K562 (cell line): ENCODE data around the gene IL26. TPM values are rescaled to one million over a fixed set of nuclear protein-coding genes. Genes with fewer than 3 reads are reported as not detected.
"Not testable (repeated sequence)": the region's sequence is repeated elsewhere in the genome, so short reads cannot be mapped to it uniquely, and the experiment has no call there.

Experiments
- ATF1 ChIP-seq, 2 experiments: fragments of 450-650 bp in 1 of 2; IDR thresholded peaks; 2 replicates each; pipeline ENCODE4 v1.6.1; 2016; ENCODE audit warnings: missing compliant biosample characterization in 1 of 2, missing genetic modification characterization in 1 of 2
- CXXC5 ChIP-seq: fragments of 250-450 bp; sonication (Bioruptor Pico); IDR thresholded peaks from 2 replicates; pipeline ENCODE4 v1.8.0; 2022; ENCODE audit warnings: inconsistent platforms, mild to moderate bottlenecking, moderate library complexity
- MEIS2 ChIP-seq: fragments of 450-650 bp; IDR thresholded peaks from 2 replicates; pipeline ENCODE4 v1.6.1; 2014; ENCODE audit warnings: mild to moderate bottlenecking; ENCODE audit not compliant: partially characterized antibody
- MGA ChIP-seq: fragments of 450-650 bp; IDR thresholded peaks from 2 replicates; pipeline ENCODE4 v1.6.1; 2016; ENCODE audit warnings: mild to moderate bottlenecking, moderate library complexity
- MYC ChIP-seq, 2 experiments: fragments of 250-450 bp in 1 of 2; sonication (Bioruptor Pico) in 1 of 2; IDR thresholded peaks; 2 replicates each; pipeline versions ENCODE4 v1.5.1 to v1.6.1; 2012 to 2021; ENCODE audit warnings: low read depth in 2 of 2, borderline replicate concordance in 1 of 2, improper control_type of control experiment in 1 of 2, low read length in 1 of 2, mild to moderate bottlenecking in 1 of 2, moderate library complexity in 1 of 2
- NCOR1 ChIP-seq: fragments of 450-650 bp; IDR thresholded peaks from 2 replicates; pipeline ENCODE4 v1.6.1; 2016; ENCODE audit warnings: mild to moderate bottlenecking, moderate library complexity
- NR2C2 ChIP-seq, 2 experiments: fragments of 200-800 bp in 1 of 2; sonication (Bioruptor generic) in 1 of 2; sonication (generic) in 1 of 2; formaldehyde crosslinking in 1 of 2; IDR thresholded peaks; 2 replicates each; pipeline versions ENCODE4 v1.6.1 to v1.8.0; 2016 to 2022; ENCODE audit warnings: mild to moderate bottlenecking in 1 of 2, missing compliant biosample characterization in 1 of 2, missing genetic modification characterization in 1 of 2, missing genetic modification reagents in 1 of 2
- SMAD4 ChIP-seq: fragments of 250-450 bp; sonication (Bioruptor Pico); conservative IDR thresholded peaks from 2 replicates; pipeline ENCODE4 v1.8.0; 2021; ENCODE audit warnings: inconsistent platforms, mild to moderate bottlenecking, moderate library complexity
- SOX6 ChIP-seq: fragments of 450-650 bp; IDR thresholded peaks from 2 replicates; pipeline ENCODE4 v1.6.1; 2014; ENCODE audit warnings: mild to moderate bottlenecking
- TAL1 ChIP-seq: fragments of 450-650 bp; IDR thresholded peaks from 2 replicates; pipeline ENCODE4 v1.6.1; 2016; ENCODE audit warnings: mild to moderate bottlenecking
- TCF3 ChIP-seq: sonication (generic); formaldehyde crosslinking; IDR thresholded peaks from 2 replicates; pipeline ENCODE4 v1.4.0; 2020; ENCODE audit warnings: mild to moderate bottlenecking, missing genetic modification reagents
- ZNF639 ChIP-seq, 2 experiments: fragments of 200-800 bp in 1 of 2; sonication (Bioruptor generic) in 1 of 2; sonication (generic) in 1 of 2; formaldehyde crosslinking in 1 of 2; IDR thresholded peaks in 1 of 2; conservative IDR thresholded peaks in 1 of 2; 2 replicates each; pipeline versions ENCODE4 v1.5.0 to v1.6.1; 2016 to 2020; ENCODE audit warnings: missing compliant biosample characterization in 1 of 2, missing genetic modification characterization in 1 of 2, missing genetic modification reagents in 1 of 2
- ZNF644 ChIP-seq: fragments of 200-800 bp; sonication (Bioruptor generic); IDR thresholded peaks from 2 replicates; pipeline ENCODE4 v1.6.1; 2016; ENCODE audit warnings: low read depth, missing genetic modification characterization, missing compliant biosample characterization
- polyA plus RNA-seq, 8 experiments: library from polyadenylated mRNA; depleted of rRNA in 4 of 8; stranded (reverse) in 5 of 8; unstranded in 3 of 8; fragments of >200 nt; fragmentation: Nextera tagmentation in 2 of 8; fragmentation: Illumina TruSeq in 1 of 8; extraction: Ambion mirVana in 2 of 8; extraction: Trizol in 1 of 8; gene quantifications; 2 replicates each; pipeline versions ENCODE4 v1.2.1 to v1.2.3, GENCODE V29; 2011 to 2014; ENCODE audit warnings: inconsistent platforms in 1 of 8, missing spikeins in 1 of 8
- total RNA-seq, 7 experiments: library from RNA; depleted of rRNA in 6 of 7; stranded (reverse); fragments of >200 nt in 6 of 7; fragmentation: Illumina TruSeq in 2 of 7; extraction: Trizol in 2 of 7; gene quantifications; 2 replicates each; pipeline versions ENCODE4 v1.2.1 to v1.2.3, GENCODE V29; 2011 to 2021; ENCODE audit warnings: low replicate concordance in 1 of 7

IL26 gene
- total and polyA plus RNA-seq, 9 of the 15 experiments (the other 6 are each of a cell fraction or from before 2014, with no cell fraction given): not detected

- TF ChIP-seq SMAD4 (CRISPR knock-in tag): peak; percentile 99
- peak; percentile 43; the same call in 1 of the 2 replicates for TF ChIP-seq NCOR1
- 0 out of 2 replicates have a peak, but pooled peaks have one; percentile 31 for TF ChIP-seq ZNF644
- TF ChIP-seq MEIS2: peak; percentile 82
- peak; percentile 40 for TF ChIP-seq TCF3 (CRISPR knock-in tag)
- TF ChIP-seq SOX6: 0 out of 2 replicates have a peak, but pooled peaks have one; percentile 24
- peak; percentile 57 for TF ChIP-seq TAL1
- peak; percentile 45 for TF ChIP-seq CXXC5 (CRISPR knock-in tag)
- TF ChIP-seq NR2C2 (CRISPR knock-in tag; IDR thresholded peaks at IDR 0.05); ATF1 (CRISPR knock-in tag; IDR thresholded peaks at IDR 0.05); MYC (CRISPR knock-in tag; IDR thresholded peaks at IDR 0.05; ENCODE audit: borderline replicate concordance, low read depth): not testable (repeated sequence)
- TF ChIP-seq NR2C2 (tag; IDR thresholded peaks at IDR 0.05): peak; percentile 46; the same call in 1 of the 2 replicates
- TF ChIP-seq ATF1 (tag; IDR thresholded peaks at IDR 0.05): peak; percentile 42; the same call in 1 of the 2 replicates
- peak in 1 of 2 experiments; percentile 34; a peak in 1 of 4 replicates for TF ChIP-seq ZNF639 (CRISPR knock-in tag; conservative IDR thresholded peaks at IDR 0.05 in 1 of 2, IDR thresholded peaks at IDR 0.05 in 1 of 2)
- peak; percentile 17; the same call in 1 of the 2 replicates for TF ChIP-seq MGA
- 0 out of 2 replicates have a peak, but pooled peaks have one; percentile 12 for TF ChIP-seq MYC (IDR thresholded peaks at IDR 0.05; ENCODE audit: low read depth, low read length)
These were observed 16.4 kb downstream of the IL26 start (continued) for GRCh38 chr12:68209048-68209728.
